HG03060 (cell line): ENCODE data around the gene C8B.

ENCODE experiments used
- ATAC-seq: cut with Tn5 transposase; IDR thresholded peaks from one replicate; pipeline ENCODE4 v1.9.1; 2021; ENCODE audit warnings: low read depth, moderate number of reproducible peaks; ENCODE audit not compliant: unreplicated experiment

C8B gene

DNA sequence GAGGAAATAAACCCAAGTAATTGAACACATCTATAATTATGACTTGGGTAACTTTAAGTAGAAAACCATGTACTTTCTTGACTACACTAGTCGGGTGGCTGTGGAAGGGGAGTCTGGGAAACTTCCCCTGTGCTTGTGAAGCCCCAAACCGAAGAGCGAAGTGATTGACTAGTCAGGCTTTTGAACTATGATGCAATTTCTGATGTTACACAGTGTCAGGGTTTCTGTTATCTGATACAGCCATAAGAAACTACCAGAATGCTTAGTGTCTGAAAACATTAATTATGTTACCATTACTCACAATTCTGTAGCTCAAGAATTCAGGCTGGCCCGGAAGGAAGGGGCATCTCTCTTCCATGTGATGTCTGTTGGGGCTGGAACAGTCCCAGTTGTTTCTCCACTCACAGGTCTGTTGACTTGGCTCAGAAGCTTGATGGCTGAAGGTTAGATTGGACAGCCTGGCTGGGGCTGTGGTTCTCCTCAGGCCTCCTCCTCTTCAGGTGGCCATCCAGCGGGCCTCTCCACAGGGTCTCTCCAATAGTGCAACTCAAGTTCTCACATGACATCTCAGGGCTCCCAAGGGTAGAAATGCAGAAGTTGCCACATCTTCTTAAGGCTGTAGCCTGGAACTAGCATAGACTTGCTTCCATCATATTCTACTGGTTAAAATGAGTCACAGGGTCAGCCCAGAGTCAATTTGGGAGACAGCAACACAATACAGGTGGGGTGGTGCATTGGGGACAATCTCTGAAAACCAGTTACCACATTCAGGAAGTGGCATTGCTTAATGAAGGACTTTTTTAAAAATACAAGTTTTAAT is 8.3 kb upstream of the C8B start:
- ATAC-seq, result no peak

DNA sequence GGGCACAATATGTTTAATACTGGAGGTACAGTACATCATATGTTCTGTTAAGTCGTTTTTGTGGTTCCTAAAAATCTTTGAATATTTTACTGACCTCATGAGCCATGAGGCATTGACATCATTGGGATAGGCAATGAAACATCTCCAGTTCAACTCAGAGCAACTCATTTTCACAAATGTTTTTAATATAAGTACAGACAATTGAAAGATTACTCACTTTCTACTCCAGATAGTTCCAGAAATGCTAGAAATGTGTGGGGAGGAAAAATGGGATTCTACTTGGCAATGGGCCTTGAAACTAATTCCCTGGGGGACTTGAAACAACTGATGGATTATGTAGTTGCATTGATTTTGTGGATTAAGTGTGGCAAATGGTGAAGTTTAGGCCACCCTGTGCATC is 7.2 kb upstream of the C8B start:
- no peak for ATAC-seq

DNA sequence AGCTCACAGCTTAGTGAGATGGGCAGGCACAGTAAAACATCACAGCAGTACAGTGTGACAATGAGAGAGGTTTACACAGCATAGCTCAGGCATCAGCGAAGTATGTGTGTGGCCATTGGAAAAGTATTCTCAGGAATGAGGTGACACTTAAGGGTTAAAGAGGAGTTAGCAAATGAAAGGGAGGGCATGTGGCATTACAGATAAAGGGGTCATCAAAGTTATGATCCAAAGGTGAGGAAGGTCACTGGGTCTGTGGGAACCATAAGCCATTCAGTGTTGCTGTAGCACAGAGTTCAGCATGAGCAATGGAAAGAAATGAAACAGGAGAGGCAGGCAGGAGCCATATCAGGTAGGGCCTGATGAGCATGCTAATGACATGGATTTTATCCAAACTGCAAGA is 4.5 kb upstream of the C8B start:
- ATAC-seq, result no peak

DNA sequence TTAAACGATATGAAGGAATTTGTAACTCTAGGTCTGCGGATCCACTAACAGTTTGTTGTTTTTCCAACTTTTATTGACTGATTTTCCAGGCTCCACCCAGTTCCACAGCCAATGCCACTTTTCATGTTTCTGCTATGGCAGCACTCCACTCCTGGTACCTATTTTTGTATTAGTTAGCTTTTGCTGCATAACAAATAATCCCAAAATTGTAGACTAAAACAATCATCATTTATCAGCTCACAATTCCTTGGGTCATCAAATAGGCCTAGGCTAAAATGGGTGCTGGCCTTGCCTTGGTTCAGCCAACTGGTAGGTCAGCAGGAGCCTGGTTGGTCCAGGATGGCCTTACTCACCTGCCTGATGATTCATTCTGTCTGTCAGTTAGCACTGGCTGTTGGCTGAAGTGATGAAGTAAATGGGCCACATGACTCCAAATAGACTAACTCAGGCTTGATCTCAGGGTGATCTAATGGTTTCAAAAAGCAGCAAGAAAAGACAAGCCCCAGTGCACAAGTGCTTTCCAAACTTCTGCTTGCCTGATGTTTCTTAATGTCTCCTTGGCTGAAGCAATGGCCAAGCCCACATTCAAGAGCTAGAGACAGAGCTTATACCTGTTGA is 3.2 kb upstream of the C8B start:
- ATAC-seq, result no peak

DNA sequence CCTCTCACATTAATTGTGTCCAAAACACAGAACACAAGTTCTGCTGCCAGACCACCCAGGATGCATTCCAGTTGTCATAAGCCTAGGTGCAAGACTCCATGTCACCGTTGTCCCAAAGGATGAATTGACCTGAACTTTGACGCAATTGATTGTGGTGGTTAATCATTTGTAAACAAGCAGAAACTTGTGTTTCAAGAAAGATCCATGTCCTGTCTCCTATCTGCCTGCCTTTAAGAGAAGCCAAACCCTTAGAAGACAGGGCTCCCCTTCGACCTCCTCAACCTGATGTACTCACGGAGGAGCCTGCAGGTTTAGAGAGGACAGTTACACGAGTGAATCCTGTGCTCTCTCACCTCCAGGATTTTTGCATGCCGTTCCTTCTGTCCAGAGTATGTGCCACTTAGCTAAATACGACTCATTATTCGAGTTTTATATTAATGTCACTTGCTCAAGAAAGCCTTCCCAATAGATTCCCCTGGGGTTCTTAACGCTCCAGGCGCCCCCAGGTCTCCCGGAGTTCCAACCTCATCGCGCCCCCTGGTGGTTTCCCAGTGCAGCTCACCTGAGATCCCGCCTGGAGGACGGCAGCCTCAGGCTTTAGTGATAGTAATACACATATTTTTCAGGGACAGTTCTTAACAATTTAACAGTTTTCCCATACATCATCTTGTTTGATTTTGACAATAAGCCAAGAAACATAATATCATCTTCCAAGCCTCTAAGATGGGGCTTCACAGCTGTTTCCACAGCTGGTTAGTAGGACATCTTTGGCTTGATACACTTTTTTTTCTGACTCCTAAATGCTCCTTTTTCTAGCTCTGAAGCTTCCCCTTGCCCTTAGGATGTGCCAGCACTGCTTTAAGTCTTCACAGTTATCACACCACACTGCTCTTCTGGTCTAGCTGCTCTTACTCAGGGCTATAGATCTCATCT is 2.4 kb upstream of the C8B start:
- no peak for ATAC-seq

DNA sequence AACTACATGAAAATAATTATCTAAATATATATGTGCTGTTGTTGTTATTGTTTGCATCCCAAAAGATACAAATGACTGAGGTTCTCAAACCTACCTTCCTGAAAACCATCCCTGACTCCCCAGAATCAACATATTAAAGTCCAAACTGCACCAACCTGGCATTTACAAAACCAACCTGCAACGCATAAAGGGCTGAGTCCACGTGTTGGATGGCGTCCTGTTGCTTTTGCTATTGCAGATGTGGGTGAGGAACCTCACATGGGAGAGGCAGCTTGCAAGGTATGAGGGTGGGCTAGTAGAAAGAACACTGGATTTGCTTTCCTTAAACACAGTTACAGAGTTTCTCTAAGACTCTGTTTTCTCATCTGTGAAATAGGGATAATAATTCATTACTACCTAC is 1.5 kb upstream of the C8B start:
- no peak for ATAC-seq

DNA sequence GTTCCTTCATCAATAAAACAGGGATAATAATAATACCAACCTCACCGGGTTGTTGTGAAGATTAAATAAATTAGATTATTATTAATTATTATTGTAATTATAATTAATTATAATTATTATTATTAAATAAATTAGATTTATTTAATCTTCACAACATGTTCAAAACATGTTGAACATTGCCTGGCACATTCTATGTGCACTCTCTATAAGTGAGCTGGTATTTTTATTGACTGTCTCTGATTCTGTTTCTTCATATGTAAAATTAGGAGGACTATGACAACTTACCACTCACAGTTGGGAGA is 834 bp upstream of the C8B start:
- ATAC-seq, result no peak

DNA sequence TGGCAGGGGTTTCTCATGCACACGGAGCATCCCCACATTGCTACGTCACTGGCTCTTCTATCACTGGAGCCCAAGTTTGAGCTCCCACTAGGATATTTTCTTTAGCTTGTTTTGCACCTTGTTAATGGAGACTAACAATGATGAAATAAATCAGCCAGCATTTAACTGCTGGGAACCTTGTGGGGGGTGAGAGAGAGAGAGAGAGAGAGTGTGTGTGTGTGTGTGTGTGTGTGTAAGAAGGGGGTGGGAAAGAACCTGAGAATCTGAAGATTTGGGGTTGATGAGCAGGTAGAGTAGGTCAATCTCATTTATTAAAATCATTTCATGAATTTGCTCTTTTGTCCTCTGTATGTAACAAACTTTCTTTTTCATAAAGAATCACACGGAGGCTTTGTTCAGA is 624 bp downstream of the C8B start:
- ATAC-seq, result no peak

DNA sequence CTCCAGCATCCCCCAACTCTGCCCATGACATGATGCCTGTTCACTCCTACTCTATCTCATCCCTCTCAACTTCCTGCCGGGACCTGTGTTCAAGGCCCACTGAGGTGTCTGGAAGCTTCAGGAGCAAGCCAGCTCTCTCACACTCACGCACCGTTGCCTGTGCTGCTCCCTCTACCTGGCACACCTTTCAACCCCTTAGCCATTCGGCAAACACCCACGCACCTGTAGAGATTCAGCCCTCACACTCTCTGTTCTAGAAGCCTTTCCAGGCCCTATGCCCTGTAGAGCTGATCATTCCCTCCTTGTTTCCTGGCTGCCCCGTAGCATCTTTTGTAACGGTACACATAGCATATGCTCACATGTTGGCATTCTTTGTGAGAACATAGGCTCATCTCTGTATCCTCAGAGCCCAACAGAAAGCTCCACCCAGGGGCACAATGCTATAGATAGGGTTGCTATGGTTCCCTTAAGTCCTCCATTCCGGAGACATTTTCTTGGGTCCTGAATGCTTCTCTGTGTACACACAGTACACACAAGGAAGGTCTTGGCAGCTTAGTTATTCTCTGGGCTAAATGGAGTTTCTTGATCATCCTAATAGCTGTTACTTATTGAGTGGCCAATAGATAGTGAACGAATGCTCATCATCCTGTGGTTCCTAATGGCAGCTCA is 1.3 kb downstream of the C8B start:
- no peak for ATAC-seq

DNA sequence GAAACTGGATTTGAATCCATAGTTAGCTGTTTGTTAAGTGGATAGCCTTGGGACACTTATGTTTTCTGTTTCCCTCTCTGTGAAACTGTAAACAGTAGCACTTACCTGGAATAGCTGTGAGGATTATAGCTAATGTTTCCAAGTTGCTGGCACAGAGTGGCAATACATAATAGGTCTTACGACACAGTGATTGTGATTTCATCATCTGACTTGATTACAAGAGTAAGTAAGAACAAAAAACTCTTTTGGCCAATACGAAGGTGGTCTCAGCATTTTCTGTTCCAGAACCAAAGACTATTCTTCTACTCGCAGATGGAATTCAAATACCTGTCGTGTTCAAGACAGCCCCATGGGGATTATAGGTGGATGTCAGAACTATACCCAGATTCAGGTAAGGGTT is 2.1 kb downstream of the C8B start:
- no peak for ATAC-seq

DNA sequence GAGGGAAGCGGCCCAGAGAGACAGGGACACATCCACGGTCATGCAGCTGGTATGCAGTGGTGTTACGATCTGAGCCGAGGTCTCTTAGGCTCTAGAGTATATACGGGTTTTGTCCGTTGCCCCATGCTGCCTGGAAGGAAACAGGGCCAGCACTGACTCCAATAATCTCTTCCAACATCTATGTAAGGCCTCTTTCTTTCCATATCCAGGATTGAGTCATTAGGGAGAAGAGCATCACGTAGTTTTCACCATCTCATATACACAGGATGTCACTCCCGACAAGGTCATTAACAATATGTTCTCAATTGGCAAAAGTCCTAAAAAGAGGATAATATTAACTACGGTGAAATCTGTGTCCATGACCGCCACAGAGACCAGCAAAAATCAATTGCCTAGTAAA is 4.4 kb downstream of the C8B start:
- no peak for ATAC-seq

DNA sequence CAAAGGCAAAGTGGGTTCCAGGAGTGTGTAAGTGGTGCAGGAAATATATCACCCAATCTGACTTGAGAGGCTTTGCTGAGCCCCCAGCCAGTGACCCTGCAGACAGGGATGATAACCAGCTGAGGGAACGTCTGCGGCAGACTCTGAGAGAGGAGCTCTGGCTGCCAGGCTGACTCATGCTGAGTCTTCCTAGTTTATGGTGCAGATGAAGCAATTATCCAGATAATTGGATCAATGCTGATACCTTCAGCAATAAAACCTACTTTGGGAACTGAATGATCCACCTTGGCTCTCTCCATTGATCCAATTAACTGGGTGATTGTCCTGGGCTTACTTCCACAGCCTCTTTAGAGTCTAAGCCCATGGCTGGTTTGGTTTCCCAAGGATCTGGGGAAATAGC is 7.3 kb downstream of the C8B start:
- ATAC-seq, result no peak

DNA sequence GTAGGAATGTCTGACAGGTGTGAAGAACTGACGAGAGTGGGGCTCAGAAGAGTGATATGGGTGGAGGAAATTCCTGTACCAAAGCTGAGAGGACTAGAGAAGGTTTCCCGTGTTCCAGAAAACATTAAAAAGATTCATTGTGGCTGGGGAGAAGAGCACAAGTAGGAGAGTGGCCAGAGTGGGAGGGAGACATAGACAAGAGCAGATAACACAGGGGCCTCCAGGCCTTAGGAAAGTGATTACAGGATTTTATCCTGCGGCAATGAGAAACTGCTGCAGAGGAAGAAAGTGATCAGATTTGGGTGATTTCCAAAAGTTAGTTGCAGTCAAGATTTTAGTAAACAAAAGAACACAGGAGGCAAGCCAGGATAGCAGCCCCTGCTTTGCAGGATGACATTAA is 7.9 kb downstream of the C8B start:
- ATAC-seq, result no peak

DNA sequence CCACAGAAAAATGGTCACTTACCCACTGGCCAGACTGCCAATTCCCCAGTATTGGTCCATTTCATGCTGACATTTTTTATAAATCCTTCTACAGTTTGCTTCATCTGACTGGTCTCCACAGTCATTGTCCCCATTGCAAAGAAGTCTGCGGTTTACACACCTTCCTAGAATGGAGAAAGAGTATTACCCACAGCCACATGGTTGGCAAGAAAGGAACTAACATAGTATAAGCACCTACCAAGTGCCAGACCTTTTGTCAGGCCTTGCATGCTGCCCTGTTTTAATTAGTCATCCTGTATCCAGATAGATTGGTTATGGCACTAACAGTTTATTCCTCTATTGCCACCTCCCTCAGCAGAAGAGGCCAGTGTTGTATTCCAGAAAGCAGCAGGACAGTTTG is 11.2 kb downstream of the C8B start:
- ATAC-seq, result no peak

DNA sequence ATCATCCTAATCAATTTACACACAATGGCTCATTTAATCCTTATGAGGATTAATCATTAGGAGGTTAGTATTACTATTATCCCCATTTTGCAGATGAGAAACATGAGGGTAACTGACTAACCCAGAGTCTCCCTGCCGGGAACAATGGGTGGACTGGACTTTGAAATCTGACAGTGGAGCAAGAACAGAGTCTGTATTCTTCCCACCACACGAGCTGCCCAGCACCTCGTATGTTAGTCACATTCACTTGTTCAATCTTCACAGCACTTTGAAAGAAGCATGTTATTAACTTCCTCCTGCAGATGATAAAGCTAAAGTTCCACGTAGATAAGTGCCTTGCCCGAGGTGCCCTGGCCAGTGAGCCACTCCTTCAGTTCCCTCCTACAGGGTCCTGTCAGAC is 12.4 kb downstream of the C8B start:
- ATAC-seq, result no peak

DNA sequence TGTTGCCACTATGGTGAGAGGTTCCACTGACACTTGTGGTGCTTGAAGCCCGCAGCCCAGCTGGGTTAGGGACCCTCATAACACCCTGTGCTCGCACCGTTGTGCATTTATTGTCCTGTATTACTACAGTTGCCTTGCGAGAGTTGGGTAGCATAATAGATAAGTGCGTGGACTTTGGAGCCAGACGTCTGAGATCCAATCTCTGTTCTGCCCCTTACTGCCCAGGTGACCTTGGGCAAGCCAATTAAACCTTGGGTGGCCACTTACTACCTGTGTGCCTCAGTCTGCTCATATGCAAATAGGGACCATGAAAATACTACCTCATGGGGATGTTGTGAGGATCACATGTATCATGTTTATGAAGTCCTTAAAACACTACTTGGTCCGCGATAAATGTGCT is 13.3 kb downstream of the C8B start:
- ATAC-seq, result no peak

DNA sequence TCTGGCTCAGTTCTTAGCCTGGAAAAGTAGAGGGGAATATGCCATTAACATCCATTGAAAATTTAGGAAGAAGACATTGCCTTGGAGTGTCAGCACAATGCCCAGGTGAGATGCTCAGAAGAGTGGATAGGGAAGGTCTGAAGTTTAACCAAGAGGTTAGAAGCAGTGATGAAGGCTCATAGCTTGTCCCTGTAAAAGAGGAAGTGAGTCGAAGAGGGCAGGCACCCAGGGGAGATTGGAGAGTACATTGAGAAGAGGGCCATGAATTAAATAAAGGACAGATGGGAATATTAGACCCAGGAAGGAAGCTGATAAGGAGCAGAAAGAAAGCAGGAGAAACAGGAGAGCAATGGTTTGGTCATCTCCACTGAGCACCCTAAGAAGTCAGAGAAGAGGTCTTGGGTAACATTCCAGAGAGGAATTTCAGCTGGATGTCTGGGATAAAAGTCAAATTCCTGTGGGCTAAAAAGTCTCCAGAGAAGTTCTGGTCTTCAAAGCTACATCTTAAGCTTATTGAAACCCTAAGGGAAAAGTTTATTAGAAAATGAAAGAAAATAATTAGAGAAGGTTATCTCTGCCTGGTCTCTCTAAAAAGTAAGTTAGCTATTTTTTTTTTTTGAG is 17.3 kb downstream of the C8B start:
- no peak for ATAC-seq

DNA sequence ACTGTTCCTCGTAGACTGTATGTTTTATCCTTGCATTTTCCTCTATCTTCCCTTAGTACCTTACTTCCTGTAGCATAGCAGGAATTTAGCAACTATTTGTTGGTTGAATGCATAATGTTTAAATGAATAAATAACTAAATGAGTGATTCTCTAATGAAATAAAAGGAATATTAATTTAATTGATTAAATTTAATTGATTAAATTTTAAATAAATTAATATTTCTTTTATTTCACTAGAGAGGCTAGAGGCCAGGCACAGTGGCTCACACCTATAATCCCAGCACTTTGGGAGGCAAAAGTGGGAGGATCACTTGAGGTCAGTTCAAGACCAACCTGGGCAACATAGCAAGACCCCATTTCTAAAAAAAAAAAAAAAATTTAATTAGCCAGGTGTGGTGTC is 25.8 kb downstream of the C8B start:
- no peak for ATAC-seq

DNA sequence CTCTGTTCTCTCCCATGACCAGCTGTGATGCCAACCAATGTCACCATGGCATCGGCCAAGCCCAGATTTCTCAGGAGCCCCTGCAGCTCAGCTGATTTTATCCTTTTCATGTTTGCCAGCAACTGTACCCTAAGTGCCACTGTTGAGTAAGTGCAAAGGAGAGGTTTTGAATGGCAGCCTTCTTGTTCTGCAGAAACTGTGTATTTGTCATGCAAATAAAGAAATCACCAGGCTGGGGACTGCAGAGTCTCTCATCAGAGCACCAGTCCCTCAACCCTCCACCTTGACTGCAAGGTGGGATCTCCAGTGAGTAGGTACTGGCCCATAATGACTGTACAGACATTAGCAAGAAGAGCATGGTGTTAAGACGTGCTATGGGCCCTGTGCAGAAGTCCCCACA is 26.6 kb downstream of the C8B start:
- no peak for ATAC-seq

DNA sequence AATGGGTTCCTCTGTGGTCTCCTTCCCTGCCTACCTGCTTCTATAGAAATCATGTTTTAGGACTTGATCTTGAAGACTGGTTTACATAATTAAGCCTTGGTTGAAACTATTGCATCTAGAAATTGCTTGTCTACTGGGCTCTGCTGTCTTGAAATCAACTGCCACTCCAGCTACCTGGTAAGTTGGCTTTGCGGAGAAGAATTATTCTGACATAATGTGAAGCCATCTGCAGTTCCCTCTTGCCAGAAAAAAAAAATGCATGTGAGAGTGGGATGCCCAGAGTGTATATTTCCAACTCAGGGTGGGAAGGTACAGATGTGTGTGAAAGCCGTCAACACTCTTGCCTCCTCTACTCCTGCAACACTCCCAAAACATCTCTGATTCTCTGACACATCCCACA is 27.2 kb downstream of the C8B start:
- no peak for ATAC-seq
